A673 (cell line): ENCODE measurements around the gene CADM3.

Experiments
- CTCF ChIP-seq: fragments of 300-800, 200-600 bp; sonication (generic); conservative IDR thresholded peaks from 2 replicates; pipeline ENCODE4 v1.5.1; 2017; ENCODE audit warnings: low read depth, mild to moderate bottlenecking, antibody characterized with exemption, low read length, moderate library complexity, mixed read lengths
- EZH2 ChIP-seq: fragments of 200-600 bp; sonication (generic); IDR thresholded peaks from 2 replicates; pipeline ENCODE4 v1.6.1; 2017; ENCODE audit warnings: borderline replicate concordance, low read depth, mild to moderate bottlenecking, mixed read lengths, antibody characterized with exemption, low read length; ENCODE audit not compliant: poor library complexity, severe bottlenecking

- TF ChIP-seq CTCF, result no peak
- no peak for TF ChIP-seq EZH2
Observed at GRCh38 chr1:159204161-159205141, 33.0 kb downstream of the CADM3 start, which contains the start of gene ACKR1.
